Lung (tissue), 12 donors: ENCODE data around the gene ADAM30. TPM values are rescaled to one million over a fixed set of nuclear protein-coding genes. Genes with fewer than 3 reads are reported as not detected.

Experiments
- ATAC-seq: fragments of 200-7000 bp; cut with Tn5 transposase; one replicate; pipeline ENCODE4 v1.9.1; 2020; ENCODE audit warnings: moderate number of reproducible peaks; ENCODE audit not compliant: insufficient read depth, low FRiP score
- DNase-seq, 3 donors: peaks; one replicate each; pipeline ENCODE4 v3.0.0-alpha.2; 2013 to 2017
- H3K27ac ChIP-seq, 2 donors: one replicate each; pipeline ENCODE4 v1.5.1; 2013; ENCODE audit warnings: mild to moderate bottlenecking in 2 of 2, moderate library complexity in 2 of 2, control low read depth in 1 of 2, inconsistent platforms in 1 of 2, low read depth in 1 of 2, low read length in 1 of 2
- H3K27me3 ChIP-seq, 3 donors: one replicate each; pipeline ENCODE4 v1.5.1; 2013; ENCODE audit warnings: low read length in 2 of 3; ENCODE audit not compliant: control insufficient read depth in 3 of 3, insufficient read depth in 3 of 3
- H3K36me3 ChIP-seq, 4 donors: one replicate each; pipeline ENCODE4 v1.5.1; 2013; ENCODE audit warnings: low read length in 4 of 4, mild to moderate bottlenecking in 1 of 4, moderate library complexity in 1 of 4; ENCODE audit not compliant: control insufficient read depth in 4 of 4, insufficient read depth in 4 of 4
- H3K4me1 ChIP-seq, 5 donors: one replicate each; pipeline ENCODE4 v1.5.1; 2013; ENCODE audit warnings: low read length in 5 of 5, mild to moderate bottlenecking in 2 of 5, moderate library complexity in 1 of 5; ENCODE audit not compliant: control insufficient read depth in 5 of 5, insufficient read depth in 5 of 5
- H3K4me3 ChIP-seq: one replicate; pipeline ENCODE4 v1.5.1; 2013; ENCODE audit warnings: mild to moderate bottlenecking, control low read depth, moderate library complexity
- H3K9ac ChIP-seq, 2 donors: one replicate each; pipeline ENCODE4 v1.5.1; 2013; ENCODE audit warnings: low read length in 2 of 2, control low read depth in 1 of 2; ENCODE audit not compliant: insufficient read depth in 1 of 2
- H3K9me3 ChIP-seq, 4 donors: one replicate each; pipeline ENCODE4 v1.5.1; 2013; ENCODE audit warnings: low read length in 3 of 4, mild to moderate bottlenecking in 1 of 4, moderate library complexity in 1 of 4; ENCODE audit not compliant: control insufficient read depth in 4 of 4, insufficient read depth in 3 of 4
- WGBS, 2 donors: extraction: QIAGEN DNeasy Blood & Tissue Kit; methylation state at CpG; one replicate each; pipeline ENCODE4 v1.1.7; 2013; 5-methylcytosine and 5-hydroxymethylcytosine counted together
- polyA plus RNA-seq, 2 donors: library from polyadenylated mRNA; stranded (reverse); fragments of 200-250 nt; gene quantifications; one replicate each; pipeline ENCODE4 v1.2.1, GENCODE V29; 2013
- total RNA-seq, 2 donors: library from RNA; depleted of rRNA in 1 of 2; stranded (reverse); fragments of >200 nt in 1 of 2; gene quantifications; one replicate each; pipeline ENCODE4 v1.2.1, GENCODE V29; 2014 to 2021
- TF ChIP-seq, protein P1 (sequence below): IDR thresholded peaks from 2 replicates; pipeline ENCODE4 v1.5.1; 2012; ENCODE audit warnings: mild to moderate bottlenecking; ENCODE audit errors: control extremely low read depth, extremely low read depth
- donor health status: control.
- donor health status: control.
- donor health status: Bipolar disorder and iron deficiency.
- donor health status: healthy.
- donor health status: DM: yes; HTN: yes; CAD: no.

Gene ADAM30
- total and polyA plus RNA-seq, 4 donors: not detected

DNA sequence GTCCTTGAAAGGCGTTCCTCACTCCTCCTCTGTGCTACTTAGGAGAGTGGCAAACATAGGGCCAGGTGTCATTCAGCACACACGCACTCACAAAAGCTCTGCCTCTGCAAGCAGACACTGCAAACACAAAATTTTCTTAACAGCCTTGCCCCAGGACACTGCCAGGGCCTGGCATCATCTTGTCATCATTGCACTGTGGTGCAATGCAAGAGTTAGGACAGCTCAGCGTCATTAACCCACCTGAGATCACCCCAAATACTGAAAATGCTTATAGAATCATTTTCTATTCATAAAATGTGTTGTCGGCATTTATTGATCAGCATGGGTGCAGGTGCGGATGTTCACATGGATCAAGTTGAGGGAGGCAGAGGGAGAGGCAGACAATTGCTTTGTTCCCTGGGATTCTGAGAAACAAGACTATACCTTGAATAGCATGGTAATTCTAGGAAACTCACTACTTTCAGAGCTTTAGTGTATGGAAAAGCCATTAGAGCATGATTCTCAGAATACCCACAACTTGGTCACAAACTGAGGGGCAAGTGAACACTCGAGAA is 3.0 kb downstream of the ADAM30 start:
- Histone ChIP-seq H3K36me3 (no peaks in the 10 kb centered on the region), H3K27me3 (peaks cover 0 to 4% (median 0%) of the 10 kb centered on the region in 3 donors), H3K4me1 (no peaks in the 10 kb centered on the region), H3K9me3 (peaks cover 0 to 5% (median 4%) of the 10 kb centered on the region in 4 donors), H3K4me3 (no peak overlapping the region), H3K9ac (no peak overlapping the region), H3K27ac (no peak overlapping the region)
- DNase-seq (no peak), ATAC-seq (no peak)
- 78 to 91% methylated on average over 6 of the region's 6 CpGs for WGBS, 2 donors
- TF ChIP-seq, protein P1, sequence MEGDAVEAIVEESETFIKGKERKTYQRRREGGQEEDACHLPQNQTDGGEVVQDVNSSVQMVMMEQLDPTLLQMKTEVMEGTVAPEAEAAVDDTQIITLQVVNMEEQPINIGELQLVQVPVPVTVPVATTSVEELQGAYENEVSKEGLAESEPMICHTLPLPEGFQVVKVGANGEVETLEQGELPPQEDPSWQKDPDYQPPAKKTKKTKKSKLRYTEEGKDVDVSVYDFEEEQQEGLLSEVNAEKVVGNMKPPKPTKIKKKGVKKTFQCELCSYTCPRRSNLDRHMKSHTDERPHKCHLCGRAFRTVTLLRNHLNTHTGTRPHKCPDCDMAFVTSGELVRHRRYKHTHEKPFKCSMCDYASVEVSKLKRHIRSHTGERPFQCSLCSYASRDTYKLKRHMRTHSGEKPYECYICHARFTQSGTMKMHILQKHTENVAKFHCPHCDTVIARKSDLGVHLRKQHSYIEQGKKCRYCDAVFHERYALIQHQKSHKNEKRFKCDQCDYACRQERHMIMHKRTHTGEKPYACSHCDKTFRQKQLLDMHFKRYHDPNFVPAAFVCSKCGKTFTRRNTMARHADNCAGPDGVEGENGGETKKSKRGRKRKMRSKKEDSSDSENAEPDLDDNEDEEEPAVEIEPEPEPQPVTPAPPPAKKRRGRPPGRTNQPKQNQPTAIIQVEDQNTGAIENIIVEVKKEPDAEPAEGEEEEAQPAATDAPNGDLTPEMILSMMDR: no peak

GRCh38 chr1:119891386-119891785 is 4.9 kb downstream of the ADAM30 start:
- ATAC-seq: no peak
- no peaks in the 10 kb centered on the region for H3K27me3 ChIP-seq
- no peak overlapping the region for H3K4me3 ChIP-seq
- no peaks in the 10 kb centered on the region for H3K4me1 ChIP-seq
- 80 to 88% methylated on average over 1 of the region's 1 CpG for WGBS, 2 donors
- H3K36me3 ChIP-seq: no peaks in the 10 kb centered on the region
- H3K27ac ChIP-seq: no peak overlapping the region
- H3K9me3 ChIP-seq: peaks cover 0 to 5% (median 3%) of the 10 kb centered on the region in 4 donors
- no peak overlapping the region for H3K9ac ChIP-seq
- DNase-seq: no peak
- TF ChIP-seq, protein P1: no peak

- ATAC-seq (no peak), DNase-seq (no peak)
- TF ChIP-seq, protein P1: no peak
- H3K9ac ChIP-seq: no peak overlapping the region
- peaks cover 0 to 5% (median 3%) of the 10 kb centered on the region in 4 donors for H3K9me3 ChIP-seq
- no peaks in the 10 kb centered on the region for H3K4me1 ChIP-seq
- no peaks in the 10 kb centered on the region for H3K36me3 ChIP-seq
- no peaks in the 10 kb centered on the region for H3K27me3 ChIP-seq
- no peak overlapping the region for H3K27ac ChIP-seq
- H3K4me3 ChIP-seq: no peak overlapping the region
Measured at GRCh38 chr1:119888476-119888875, 7.8 kb downstream of the ADAM30 start.

GRCh38 chr1:119887427-119887826 is 8.9 kb downstream of the ADAM30 start:
- DNase-seq (no peak), ATAC-seq (no peak)
- TF ChIP-seq, protein P1: no peak
- no peak overlapping the region for H3K27ac ChIP-seq
- H3K4me1 ChIP-seq: no peaks in the 10 kb centered on the region
- no peak overlapping the region for H3K9ac ChIP-seq
- H3K27me3 ChIP-seq: no peaks in the 10 kb centered on the region
- no peaks in the 10 kb centered on the region for H3K36me3 ChIP-seq
- peaks cover 0 to 5% (median 3%) of the 10 kb centered on the region in 4 donors for H3K9me3 ChIP-seq
- no peak overlapping the region for H3K4me3 ChIP-seq
